T-helper 9 cell (primary cell): Measurements from ENCODE around the gene RNF113A.
A peak's percentile ranks its signal among the peaks of the same experiment; 100 is the strongest.
"Not testable (repeated sequence)": the region's sequence is repeated elsewhere in the genome, so short reads cannot be mapped to it uniquely, and the experiment has no call there.

Experiments used
- DNase-seq: peaks from one replicate; pipeline ENCODE4 v3.0.0-alpha.2; 2020
- total RNA-seq, 2 donors: gene quantifications; one replicate each; lab custom pipeline; 2026; lab: John Stamatoyannopoulos, UW

RNF113A gene
- 41.7 to 43.2 reads per million in 2 donors for total RNA-seq

DNA sequence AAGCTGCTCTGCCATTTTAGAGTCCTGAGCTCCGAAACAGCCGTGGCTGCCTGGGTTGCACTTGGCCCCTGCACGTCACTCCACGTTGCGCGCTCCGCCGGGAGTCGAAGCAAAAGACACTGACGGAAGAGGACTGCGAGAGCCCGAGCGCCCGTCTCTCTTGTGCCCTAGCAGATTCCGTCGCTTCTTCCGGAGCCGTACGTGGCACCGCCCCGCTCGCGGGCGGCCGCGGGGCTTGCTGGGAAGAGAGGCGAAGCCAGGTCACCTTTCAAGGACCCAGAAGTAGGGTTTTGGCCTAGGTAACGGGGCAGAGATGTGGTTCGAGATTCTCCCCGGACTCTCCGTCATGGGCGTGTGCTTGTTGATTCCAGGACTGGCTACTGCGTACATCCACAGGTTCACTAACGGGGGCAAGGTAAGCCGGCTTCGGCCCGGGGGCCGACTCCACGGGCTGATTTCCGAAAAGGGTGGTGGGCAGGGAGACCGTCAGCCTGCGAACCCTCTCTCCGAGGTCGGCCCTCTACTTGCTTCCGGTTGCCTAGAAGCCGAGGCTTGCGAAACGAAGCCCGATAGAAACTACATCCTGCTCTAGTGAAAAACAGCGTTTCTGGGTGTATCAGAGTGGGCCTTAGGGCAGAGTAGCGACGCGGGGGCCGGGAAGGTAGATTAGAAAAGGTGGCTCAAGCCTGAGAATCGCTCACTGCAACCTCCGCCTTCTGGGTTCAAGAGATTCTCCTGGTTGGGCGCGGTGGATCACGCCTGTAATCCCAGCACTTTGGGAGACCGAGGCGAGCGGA lies at the start of gene RNF113A, which contains the start of gene NDUFA1:
Gene RNF113A, minus strand, starts transcription at position 135 of the 797 bp plus-strand sequence. Its CDS starts 120 bp downstream, at position 15.
Gene NDUFA1, plus strand, starts transcription at position 234 of the 797 bp plus-strand sequence. Its CDS starts 80 bp downstream, at position 314.
- peak; percentile 70 for DNase-seq

GRCh38 chrX:119919835-119920585 lies 48.5 kb upstream of the RNF113A start:
- no peak for DNase-seq

GRCh38 chrX:119917877-119918276 lies 46.3 kb upstream of the RNF113A start:
- DNase-seq = no peak

DNA sequence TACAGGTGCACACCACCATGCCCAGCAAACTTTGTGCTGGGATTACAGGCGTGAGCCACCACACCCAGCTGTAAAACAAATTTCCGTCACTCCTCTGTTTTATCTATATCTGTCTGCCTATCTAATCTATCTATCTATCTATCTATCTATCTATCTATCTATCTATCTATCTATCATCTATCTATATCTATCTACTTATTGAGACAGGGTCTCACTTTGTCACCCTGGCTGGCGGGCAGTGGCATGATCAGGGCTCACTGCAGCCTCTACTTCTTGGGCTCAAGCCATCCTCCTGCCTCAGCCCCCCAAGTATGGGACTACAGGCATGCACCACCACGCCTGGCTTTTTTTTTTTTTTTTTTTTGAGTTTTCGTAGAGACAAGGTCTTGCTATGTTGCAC lies 44.8 kb upstream of the RNF113A start:
- DNase-seq = no peak

DNA sequence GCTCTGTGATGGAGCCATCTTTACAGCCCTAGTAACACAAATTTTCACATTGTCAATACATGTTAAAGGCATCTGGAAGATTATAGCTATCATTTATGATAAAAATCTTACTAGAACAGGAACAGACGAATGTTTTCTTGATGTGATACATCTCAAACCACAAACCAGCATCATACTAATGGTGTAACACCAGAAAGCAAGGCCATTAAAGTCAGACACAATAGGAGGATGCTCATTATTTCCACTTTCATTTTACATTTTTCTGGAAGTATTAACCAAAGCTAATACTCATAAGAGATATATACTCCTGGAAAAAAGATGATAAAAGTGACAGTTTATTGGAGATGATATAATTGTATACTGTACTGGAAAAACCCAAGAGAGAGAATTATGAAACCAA lies 29.4 kb upstream of the RNF113A start:
- no peak for DNase-seq

- DNase-seq = no peak
These were observed 27.6 kb upstream of the RNF113A start for GRCh38 chrX:119899125-119899524.

DNA sequence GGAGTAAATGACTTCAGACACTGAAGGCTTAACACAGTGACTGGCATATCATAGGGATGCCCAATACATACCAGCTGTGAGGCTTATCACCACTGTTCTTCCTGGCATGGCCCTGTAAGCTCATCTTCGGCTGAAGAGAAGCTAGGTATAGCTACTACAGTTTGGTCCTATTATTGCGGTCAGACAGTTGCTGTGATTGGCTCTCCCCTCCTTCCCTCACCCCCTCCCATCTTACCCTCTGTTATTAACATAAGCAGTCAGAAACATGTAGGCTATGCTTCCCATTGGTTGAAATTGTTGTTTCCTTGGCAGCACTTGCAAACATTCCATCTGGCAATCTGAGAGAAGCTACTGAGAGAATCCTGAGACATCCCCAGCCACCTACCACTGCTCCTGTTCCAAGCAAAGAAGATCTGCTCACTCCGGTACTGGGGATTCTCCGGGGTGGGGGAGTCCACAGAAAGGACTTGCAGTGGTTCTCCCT lies 24.4 kb upstream of the RNF113A start, which contains the start of gene AKAP14:
Gene AKAP14, plus strand, starts transcription at position 51 of the 484 bp plus-strand sequence. CDS start 7,331 bp downstream, outside the sequence.
- no peak for DNase-seq

DNA sequence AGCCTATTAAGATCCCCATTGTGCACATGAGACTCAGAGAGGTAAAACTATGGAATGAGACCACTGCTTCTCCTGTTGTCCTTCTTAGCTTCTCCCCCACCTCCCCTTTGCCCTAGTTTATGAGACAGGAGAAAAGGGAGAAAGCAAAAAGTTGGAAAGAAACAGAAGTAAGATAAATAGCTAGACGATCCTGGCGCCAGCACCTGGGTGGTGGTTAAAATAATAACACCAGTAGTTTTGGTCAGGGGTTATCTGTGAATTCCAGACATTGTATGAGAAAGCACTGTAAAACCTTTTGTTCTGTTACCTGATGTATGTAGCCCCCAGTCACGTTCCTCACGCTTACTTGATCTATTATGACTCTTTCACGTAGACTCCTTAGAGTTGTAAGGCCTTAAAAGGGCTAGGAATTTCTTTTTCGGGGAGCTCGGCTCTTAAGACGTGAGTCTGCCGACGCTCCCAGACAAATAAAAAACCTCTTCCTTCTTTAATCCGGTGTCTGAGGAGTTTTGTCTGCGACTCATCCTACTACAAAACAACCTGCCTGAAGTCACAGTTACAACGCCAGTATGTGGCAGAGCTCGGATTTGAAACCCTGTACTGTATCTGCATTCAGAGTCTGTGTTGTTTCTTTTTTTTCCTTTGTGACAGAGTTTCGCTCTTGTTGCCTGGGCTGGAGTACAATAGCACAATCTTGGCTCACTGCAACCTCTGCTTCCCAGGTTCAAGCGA lies 20.6 kb upstream of the RNF113A start:
- not testable (repeated sequence) for DNase-seq

DNA sequence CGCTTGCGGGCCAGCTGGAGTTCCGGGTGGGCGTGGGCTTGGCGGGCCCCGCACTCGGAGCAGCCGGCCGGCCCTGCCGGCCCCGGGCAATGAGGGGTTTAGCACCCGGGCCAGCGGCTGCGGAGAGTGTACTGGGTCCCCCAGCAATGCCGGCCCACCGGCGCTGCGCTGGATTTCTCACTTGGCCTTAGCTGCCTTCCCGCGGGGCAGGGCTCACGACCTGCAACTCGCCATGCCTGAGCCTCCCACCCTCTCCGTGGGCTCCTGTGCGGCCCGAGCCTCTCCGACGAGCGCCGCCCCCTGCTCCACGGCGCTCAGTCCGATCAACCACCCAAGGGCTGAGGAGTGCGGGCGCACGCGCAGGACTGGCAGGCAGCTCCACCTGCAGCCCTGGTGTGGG lies 19.1 kb upstream of the RNF113A start:
- DNase-seq = not testable (repeated sequence)

DNA sequence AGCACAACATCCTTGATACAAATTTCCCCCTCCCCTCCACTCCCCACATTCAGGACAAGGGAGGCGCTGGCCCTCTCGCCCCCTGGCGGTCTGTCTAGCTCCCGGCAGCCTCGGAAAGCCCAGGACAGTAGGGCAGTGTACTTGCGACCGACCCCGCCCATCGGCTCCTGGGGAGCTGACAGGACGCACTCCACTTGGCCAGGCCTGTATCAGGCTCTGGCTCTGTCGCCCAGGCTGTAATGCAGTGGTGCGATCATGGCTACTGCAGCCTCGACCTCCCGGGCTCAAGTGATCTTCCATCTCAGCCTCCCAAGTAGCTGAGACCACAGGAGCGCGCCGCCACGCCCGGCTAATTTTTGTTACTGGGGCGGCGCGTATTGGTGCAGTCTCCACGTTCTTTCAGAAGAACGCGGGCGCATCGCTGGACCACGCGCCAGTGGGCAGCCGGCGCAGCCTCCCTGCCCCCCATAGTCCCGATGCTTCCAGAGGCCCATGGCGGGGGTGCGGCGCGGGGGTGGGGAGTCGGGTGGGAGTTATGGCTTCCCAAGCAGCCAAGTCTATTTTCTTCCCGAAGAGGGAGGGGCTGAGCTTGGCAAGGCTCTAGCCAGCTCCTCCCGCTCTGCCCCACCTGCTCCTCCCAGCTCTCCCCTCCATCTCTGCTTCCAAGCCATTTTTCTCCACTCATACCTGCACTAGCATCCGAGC lies 16.3 kb upstream of the RNF113A start:
- peak; percentile 48 for DNase-seq

DNA sequence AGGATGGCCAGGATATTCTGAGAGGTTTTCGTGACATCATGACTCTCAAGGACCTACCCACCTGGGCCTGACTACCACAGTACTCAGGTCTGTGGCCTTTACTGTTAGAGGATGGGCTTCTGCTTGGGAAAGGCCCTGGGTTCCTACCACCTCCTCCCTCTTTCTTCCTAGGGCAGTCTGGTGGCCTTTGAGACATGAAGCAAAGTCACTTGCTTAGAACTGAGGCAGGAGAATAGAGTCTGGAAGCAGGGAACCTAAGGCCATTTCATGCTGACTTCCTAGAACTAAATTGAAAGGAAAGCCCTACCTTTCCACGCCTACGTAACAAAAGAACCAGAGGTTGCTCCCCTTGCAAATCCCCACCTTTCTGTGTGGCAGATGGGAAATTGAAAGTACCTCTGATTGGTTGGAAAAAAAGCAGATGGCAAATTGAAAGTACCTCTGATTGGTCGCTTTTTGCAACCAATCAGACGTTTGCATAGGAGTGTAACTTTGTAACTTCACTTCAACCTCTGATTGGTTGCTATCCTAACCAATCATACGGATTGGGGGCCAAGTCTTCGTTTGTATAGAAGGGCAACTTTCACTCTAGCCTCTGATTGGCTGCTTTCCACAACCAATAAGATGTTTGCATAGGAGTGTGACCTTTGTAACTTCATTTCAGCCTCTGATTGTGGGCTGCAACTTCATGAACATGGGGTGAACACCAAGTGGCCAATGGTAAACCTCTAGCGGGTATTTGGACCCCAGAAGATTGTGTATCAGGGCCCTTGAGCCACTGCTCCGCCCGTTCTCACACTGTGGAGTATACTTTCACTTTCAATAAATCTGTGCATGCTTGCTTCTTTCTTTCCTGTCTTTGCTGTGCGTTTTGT lies 14.3 kb upstream of the RNF113A start:
- DNase-seq = no peak

GRCh38 chrX:119880552-119881437 lies 9.3 kb upstream of the RNF113A start:
- no peak for DNase-seq

- no peak for DNase-seq
These were observed 8.5 kb upstream of the RNF113A start for GRCh38 chrX:119880076-119880475.

- no peak for DNase-seq
These were observed 7.2 kb upstream of the RNF113A start for GRCh38 chrX:119878740-119879139.

- DNase-seq = peak; percentile 23
These were observed 311 bp downstream of the RNF113A start for GRCh38 chrX:119871245-119871598.

DNA sequence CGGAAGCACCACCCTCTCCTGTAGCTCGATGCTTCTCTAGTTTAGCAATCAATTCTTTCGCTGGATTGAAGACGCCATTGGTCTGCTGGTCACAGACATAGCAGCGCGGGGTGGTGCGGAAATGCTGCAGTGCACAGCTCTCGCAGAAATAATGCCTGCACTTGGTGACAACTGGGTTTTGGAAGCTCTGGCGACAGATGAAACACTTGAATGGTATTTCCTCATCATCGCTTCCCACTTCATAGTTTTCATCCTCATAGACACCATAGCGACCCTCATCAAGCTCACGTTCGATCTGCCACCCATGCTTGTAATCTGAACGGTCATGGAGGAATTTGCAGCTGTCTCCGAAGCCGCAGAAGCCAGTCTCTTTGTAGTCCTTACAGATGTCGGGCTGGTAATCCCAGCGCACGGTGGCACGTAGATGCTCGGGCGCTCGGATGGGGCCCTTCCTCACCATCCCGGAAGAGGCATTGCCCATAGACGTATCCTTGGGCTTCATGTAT lies 854 bp downstream of the RNF113A start:
- DNase-seq = peak; percentile 16

GRCh38 chrX:119853444-119853843 lies 18.1 kb downstream of the RNF113A start:
- no peak for DNase-seq

DNA sequence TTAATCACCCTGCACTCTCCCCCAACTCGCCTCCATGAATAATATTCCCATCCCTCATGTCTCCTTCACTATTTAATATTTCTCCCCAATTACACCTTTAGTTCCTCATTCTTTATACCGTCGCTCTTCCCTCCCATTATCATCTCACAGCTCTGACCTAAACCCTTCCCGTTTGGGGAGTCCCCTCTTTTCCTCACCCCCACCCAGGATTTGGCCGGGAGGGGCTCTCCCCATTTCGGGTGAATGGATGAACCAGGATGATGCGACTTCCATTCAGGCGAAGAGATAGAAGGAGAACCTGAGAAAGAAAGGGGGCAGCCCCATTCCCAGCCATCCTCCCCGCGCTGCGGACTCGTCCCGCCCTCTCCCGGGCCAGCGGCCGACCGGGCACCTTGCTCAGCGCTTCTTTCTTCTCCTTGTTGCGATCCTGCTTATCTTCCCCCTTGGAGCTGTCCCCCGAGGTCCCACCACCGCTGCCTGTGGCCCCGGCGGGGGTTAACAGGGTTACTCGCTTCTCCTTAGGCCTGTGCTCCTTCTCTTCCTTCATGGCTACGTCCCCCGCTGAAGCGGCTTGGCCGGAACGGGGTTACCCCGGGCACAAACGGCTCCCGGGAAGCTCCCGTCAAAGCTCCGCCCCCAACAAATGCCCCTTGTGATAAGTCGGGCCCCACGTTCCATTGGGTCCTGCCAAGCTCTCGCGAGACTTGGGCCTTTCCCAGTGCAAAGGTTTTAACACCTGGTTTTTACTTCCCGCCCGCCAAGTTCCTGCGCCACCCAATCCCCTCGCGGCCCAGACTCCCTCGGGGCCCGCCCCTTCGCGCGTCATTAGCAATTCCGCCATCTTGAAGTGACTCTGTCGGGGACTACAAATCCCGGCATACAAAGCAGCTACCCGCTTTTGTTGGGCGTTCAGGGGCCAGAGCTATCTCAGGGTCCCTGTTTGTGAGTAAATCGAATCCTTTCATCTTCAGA lies 18.9 kb downstream of the RNF113A start, which contains the start of gene UPF3B:
Gene UPF3B, minus strand, starts transcription at position 582 of the 972 bp plus-strand sequence. Its CDS starts 35 bp downstream, at position 547.
- peak; percentile 87 for DNase-seq
